Measurements from ENCODE around the gene KCTD10.

Gene KCTD10

DNA sequence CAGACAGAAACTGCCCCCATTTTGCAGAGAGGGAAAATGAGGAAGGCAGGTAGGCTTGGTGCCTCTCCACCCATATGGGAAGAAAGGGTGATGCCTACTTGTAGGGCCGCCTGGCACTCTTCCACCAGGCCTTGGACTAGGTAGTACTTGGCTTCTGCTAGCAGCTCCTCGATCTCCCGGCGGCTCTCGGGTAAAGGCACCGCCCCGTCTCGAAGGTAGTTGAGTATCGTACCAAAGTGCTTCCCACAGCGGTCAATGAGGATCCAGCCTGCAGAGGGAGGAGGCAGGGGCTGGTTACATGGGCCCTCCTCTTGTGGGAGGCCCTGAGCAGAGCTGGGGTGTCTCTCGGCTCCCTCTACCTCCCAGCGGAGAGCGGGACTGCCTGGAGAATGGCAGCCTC lies 16.6 kb downstream of the KCTD10 start:
- TF ChIP-seq, protein P1, sequence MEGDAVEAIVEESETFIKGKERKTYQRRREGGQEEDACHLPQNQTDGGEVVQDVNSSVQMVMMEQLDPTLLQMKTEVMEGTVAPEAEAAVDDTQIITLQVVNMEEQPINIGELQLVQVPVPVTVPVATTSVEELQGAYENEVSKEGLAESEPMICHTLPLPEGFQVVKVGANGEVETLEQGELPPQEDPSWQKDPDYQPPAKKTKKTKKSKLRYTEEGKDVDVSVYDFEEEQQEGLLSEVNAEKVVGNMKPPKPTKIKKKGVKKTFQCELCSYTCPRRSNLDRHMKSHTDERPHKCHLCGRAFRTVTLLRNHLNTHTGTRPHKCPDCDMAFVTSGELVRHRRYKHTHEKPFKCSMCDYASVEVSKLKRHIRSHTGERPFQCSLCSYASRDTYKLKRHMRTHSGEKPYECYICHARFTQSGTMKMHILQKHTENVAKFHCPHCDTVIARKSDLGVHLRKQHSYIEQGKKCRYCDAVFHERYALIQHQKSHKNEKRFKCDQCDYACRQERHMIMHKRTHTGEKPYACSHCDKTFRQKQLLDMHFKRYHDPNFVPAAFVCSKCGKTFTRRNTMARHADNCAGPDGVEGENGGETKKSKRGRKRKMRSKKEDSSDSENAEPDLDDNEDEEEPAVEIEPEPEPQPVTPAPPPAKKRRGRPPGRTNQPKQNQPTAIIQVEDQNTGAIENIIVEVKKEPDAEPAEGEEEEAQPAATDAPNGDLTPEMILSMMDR (IDR thresholded peaks at IDR 0.05; ENCODE audit: insufficient read depth, missing control alignments): no peak
- no peak for DNase-seq (ENCODE audit: insufficient read length, low spot score)
- no peak for FAIRE-seq

DNA sequence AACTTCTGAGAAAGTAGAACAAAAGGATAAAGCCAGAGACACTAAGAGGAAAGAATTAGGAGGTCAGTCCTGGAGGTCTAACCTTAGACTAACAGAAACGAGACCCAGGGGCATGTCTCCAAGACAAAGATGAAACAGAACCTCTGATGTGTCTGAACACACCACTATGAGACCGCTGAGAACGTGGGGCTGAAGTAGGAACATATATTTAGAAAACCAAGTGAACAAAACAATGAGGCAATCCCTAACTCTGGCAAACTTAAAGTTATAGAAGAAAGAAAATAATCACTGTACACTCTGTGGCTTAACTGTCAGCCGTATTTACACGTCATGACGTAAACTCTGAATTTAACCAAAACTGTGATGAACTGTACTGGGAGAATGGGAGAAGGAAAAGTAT lies 17.9 kb downstream of the KCTD10 start:
- DNase-seq (ENCODE audit: insufficient read length, low spot score): no peak
- TF ChIP-seq, protein P1 (IDR thresholded peaks at IDR 0.05; ENCODE audit: insufficient read depth, missing control alignments): no peak
- FAIRE-seq: no peak

DNA sequence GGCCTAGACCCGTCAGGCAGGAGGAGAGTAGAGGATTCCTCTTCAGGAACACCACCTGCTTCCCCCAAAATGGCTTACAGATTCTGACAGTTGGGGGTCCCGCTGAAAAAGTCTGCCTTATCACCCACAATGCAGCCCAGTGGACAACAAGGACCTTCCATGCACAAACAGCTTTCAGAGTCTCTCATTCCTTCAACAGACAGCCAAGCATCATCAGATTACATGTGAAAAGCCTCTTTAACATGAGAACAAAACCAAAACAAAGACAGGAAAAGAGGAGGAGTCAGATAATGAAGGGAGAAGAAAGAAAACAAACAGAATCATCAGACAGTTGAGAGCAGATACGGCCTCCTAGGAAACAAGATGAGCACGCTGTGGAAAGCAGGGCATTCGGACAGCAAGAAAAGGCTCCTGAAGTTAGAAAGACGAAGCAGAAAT lies 18.3 kb downstream of the KCTD10 start:
- TF ChIP-seq, protein P1 (IDR thresholded peaks at IDR 0.05; ENCODE audit: insufficient read depth, missing control alignments): no peak
- FAIRE-seq: no peak
- no peak for DNase-seq (ENCODE audit: insufficient read length, low spot score)

DNA sequence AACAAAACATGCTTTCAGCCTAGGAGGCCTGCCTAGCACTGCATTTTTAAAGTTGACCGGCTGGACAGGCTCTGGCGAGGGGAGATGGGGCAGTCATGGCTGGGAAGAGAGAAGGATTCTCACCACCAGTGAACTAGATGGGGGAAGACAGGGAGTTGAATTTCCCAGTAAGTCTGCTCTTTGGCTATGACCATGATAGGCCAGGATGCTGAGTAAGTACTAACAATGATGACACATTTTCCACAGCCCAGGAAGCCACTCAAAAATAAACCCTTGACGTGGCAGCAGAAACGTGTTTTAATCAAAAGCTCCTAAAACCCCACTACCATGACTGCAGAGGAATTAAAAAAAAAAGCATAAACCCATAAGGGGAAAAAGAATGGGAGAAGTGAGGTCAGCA lies 19.0 kb downstream of the KCTD10 start:
- DNase-seq (ENCODE audit: insufficient read length, low spot score): no peak
- FAIRE-seq: no peak

DNA sequence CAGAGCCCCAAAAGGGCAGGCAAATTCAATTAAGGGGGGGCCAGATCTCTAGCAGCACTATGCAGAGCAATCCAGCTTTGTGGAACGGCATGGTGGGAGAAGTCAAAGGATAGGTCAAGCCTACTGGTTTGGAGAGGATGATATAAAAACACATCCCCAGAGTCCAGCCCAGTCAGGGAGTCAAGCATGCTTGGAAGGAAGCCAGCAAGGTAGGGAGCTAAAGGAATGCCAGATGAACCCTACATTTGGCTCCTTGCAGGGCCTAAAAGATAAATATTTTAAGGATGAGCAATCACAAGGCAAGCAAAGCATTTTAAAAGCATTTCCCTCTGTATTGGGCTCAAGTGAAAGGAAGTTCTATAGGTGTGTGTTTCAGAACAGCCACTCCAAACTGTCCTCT lies 21.4 kb downstream of the KCTD10 start:
- TF ChIP-seq, protein P1 (IDR thresholded peaks at IDR 0.05; ENCODE audit: insufficient read depth, missing control alignments): no peak
- FAIRE-seq: no peak

More for the DNA sequence above, 19.0 kb downstream of the KCTD10 start:
- TF ChIP-seq, protein P1 (IDR thresholded peaks at IDR 0.05; ENCODE audit: insufficient read depth, missing control alignments): no peak

DNA sequence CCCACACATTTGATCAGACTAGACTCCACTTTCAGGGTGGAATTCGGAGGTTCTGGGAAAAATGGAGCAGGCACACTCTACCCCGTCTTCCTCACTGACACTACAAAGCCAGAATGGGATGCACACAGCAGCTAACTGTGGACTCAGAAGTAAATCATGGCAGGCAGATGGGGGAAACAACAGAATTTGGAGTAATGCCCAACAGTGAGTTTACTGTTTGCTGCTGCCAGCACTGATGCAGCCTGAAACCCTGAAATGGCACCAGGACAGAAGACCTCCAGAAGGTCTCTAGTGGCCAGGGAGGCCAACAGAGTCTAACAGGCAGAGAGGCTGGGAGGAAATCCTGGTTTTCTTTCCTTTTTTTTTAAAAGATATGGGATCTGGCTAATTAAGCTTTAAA lies 24.6 kb downstream of the KCTD10 start:
- no peak for FAIRE-seq
- TF ChIP-seq, protein P1 (IDR thresholded peaks at IDR 0.05; ENCODE audit: insufficient read depth, missing control alignments): no peak

More for the DNA sequence above, 21.4 kb downstream of the KCTD10 start:
- DNase-seq (ENCODE audit: insufficient read length, low spot score): no peak

DNA sequence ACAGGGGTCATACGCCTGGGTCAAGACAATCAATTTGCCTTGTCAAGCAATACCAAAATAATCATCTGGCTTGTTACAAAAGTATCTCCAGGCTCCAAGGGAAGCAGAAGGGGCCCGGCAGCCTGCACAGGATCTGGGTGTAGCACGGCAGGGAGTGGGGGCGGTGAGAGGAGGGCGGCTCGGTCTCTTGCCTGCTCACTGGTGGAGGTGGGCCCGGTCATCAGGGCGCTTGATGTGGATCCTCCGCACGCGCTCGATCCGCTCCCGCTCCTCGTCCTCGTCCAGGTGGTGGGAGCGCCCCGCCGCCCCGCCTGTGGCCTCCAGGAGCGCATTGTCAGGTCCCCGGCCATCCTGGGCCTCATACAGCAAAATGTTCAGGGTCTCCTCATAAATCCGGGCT lies 25.7 kb downstream of the KCTD10 start:
- DNase-seq (ENCODE audit: insufficient read length, low spot score) (no peak), FAIRE-seq (no peak)
- TF ChIP-seq, protein P1 (IDR thresholded peaks at IDR 0.05; ENCODE audit: insufficient read depth, missing control alignments): no peak

More for the DNA sequence above, 24.6 kb downstream of the KCTD10 start:
- no peak for DNase-seq (ENCODE audit: insufficient read length, low spot score)

Measured in D721Med (cell line).